KOPT-K1 (cell line): ENCODE measurements around the gene LAMA2.

ENCODE experiments used
- H3K27ac ChIP-seq: fragments of 200-600 bp; sonication (generic); 2 replicates; pipeline ENCODE4 v1.5.1; 2016; ENCODE audit warnings: antibody characterized with exemption, mild to moderate bottlenecking, low read depth, low read length; ENCODE audit not compliant: poor library complexity, severe bottlenecking
- H3K36me3 ChIP-seq: fragments of 200-600 bp; sonication (generic); 2 replicates; pipeline ENCODE4 v1.5.1; 2017; ENCODE audit warnings: antibody characterized with exemption, mild to moderate bottlenecking, low read length, moderate library complexity; ENCODE audit not compliant: insufficient read depth
- H3K9me3 ChIP-seq: fragments of 200-600 bp; sonication (generic); 2 replicates; pipeline ENCODE4 v1.5.1; 2017; ENCODE audit warnings: antibody characterized with exemption, low read length, mild to moderate bottlenecking; ENCODE audit not compliant: insufficient read depth, poor library complexity, severe bottlenecking

The LAMA2 gene

GRCh38 chr6:129177801-129178200, 294.9 kb downstream of the LAMA2 start:
- H3K9me3 ChIP-seq = no peaks in the 10 kb centered on the region
- H3K36me3 ChIP-seq = no peaks in the 10 kb centered on the region
- no peak overlapping the region for H3K27ac ChIP-seq

DNA sequence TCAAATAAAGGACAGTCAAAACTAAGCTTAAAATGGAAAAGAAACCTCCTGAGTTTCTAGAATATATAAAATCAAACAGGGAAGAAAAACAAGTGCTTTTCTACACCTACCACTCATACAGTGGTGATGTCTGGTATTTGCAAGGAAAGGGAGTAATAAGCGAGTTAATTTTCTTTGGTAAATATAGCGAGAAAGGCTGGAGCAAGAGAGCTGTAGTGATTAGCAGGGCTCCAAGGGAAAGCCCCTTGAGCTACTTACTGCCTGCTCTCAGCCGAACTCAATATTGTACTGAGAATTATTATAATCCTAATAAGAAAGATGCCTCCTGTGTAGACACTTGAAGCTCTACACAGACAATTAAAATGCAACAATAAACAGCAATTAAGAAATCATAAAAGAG, 296.3 kb downstream of the LAMA2 start:
- Histone ChIP-seq H3K36me3 (no peaks in the 10 kb centered on the region), H3K27ac (no peak overlapping the region), H3K9me3 (no peaks in the 10 kb centered on the region)

GRCh38 chr6:129181001-129181400, 298.1 kb downstream of the LAMA2 start:
- H3K36me3 ChIP-seq = no peaks in the 10 kb centered on the region
- H3K27ac ChIP-seq = no peak overlapping the region
- no peaks in the 10 kb centered on the region for H3K9me3 ChIP-seq

DNA sequence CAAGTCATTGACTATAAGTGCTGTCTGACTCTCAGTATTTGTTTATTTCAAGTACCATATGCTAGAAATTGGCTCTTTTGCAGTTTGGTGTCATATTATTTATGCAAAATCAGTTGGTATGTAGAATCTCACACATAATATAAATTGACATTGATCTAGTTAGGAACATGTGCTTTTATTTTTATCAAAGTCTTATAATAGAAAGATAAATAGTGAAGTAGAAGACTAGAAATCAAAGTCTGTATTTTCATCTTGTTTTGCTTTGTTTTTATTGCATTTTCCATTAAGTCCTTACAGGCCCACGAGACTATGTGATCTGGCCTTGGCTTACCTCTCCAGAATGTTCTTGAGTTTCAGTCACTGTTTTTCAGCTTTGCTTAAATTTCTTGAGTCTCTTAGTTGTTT, 300.3 kb downstream of the LAMA2 start:
- Histone ChIP-seq H3K9me3 (no peaks in the 10 kb centered on the region), H3K36me3 (no peaks in the 10 kb centered on the region), H3K27ac (no peak overlapping the region)

DNA sequence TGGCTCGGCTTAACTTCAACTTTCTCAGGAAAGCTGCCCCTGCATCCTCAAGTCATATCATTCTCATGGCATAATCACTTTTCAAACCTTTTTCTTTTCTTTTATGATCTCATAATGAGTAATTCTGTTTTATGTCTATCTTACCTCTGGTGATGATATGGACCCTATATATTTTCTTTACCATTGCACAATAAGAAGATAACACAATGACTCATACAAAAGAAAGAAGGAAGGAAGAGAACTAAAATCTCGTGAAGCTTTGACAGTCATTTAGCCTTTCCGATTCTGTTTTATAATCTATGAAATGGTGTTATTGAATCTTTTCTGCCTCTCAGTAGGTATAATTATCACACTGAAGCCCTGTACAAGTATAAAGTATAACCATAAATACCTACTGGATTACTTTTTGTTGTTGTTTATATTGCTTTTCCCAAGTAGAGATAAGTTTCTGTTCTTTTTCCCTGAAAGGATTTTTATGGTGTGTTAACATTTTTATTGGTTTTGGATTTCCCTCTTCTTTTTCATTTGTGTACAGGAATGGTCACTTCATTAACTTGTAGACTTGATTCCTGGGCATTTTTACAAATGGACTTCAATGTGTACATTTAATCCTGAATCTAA, 300.9 kb downstream of the LAMA2 start:
- no peaks in the 10 kb centered on the region for H3K36me3 ChIP-seq
- no peak overlapping the region for H3K27ac ChIP-seq
- H3K9me3 ChIP-seq = no peaks in the 10 kb centered on the region

GRCh38 chr6:129184324-129184723, 301.4 kb downstream of the LAMA2 start:
- H3K9me3 ChIP-seq = no peaks in the 10 kb centered on the region
- no peak overlapping the region for H3K27ac ChIP-seq
- no peaks in the 10 kb centered on the region for H3K36me3 ChIP-seq

GRCh38 chr6:129184808-129185366, 301.9 kb downstream of the LAMA2 start:
- no peak overlapping the region for H3K27ac ChIP-seq
- no peaks in the 10 kb centered on the region for H3K9me3 ChIP-seq
- H3K36me3 ChIP-seq = no peaks in the 10 kb centered on the region

- H3K27ac ChIP-seq = no peak overlapping the region
- H3K36me3 ChIP-seq = no peaks in the 10 kb centered on the region
- H3K9me3 ChIP-seq = no peaks in the 10 kb centered on the region
Observed at GRCh38 chr6:129186988-129187387, 304.1 kb downstream of the LAMA2 start.

DNA sequence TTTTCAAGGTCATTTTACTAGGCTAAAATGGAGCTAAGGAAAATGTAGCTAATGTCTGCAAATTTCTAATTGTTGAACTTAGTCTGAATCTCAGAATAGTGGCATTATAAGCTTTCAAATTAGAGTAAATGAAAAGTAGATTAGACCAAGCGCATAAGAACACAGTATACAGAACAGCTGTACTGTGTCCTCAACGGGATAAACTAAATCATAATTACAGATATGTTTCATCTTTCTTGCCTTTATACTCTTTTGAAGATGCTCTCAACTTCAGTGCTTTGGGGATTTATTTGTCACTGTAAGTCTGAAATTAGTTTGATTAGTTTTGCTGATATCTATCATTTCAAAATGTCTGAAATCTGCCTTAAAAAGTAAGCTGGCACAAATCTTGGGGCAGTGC, 305.4 kb downstream of the LAMA2 start:
- no peaks in the 10 kb centered on the region for H3K36me3 ChIP-seq
- no peak overlapping the region for H3K27ac ChIP-seq
- H3K9me3 ChIP-seq = no peaks in the 10 kb centered on the region

- H3K36me3 ChIP-seq = no peaks in the 10 kb centered on the region
- no peak overlapping the region for H3K27ac ChIP-seq
- no peaks in the 10 kb centered on the region for H3K9me3 ChIP-seq
Observed at GRCh38 chr6:129188795-129189194, 305.9 kb downstream of the LAMA2 start.

GRCh38 chr6:129189266-129189665, 306.3 kb downstream of the LAMA2 start:
- Histone ChIP-seq H3K36me3 (no peaks in the 10 kb centered on the region), H3K9me3 (no peaks in the 10 kb centered on the region), H3K27ac (no peak overlapping the region)

DNA sequence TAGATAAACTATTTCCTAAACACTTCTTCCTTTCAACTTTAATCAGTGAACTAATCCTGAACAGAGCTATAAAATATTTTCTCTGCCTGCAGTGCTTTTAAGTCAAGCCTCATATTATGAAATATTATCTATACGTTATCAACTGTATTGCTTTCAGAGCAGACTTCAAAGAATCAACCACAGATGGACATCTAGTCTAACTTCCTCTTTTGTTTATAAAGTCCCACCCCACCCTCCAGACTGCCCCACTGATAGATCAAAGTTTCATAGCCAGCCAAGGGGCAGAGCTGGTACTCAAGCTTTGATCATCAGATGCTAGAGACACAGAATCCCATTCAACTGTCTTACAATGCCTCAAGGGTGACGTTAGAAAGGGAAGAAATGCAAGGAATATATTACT, 308.3 kb downstream of the LAMA2 start:
- Histone ChIP-seq H3K9me3 (no peaks in the 10 kb centered on the region), H3K36me3 (no peaks in the 10 kb centered on the region), H3K27ac (no peak overlapping the region)

- no peaks in the 10 kb centered on the region for H3K36me3 ChIP-seq
- H3K9me3 ChIP-seq = no peaks in the 10 kb centered on the region
- no peak overlapping the region for H3K27ac ChIP-seq
Observed at GRCh38 chr6:129192458-129192989, 309.6 kb downstream of the LAMA2 start.

DNA sequence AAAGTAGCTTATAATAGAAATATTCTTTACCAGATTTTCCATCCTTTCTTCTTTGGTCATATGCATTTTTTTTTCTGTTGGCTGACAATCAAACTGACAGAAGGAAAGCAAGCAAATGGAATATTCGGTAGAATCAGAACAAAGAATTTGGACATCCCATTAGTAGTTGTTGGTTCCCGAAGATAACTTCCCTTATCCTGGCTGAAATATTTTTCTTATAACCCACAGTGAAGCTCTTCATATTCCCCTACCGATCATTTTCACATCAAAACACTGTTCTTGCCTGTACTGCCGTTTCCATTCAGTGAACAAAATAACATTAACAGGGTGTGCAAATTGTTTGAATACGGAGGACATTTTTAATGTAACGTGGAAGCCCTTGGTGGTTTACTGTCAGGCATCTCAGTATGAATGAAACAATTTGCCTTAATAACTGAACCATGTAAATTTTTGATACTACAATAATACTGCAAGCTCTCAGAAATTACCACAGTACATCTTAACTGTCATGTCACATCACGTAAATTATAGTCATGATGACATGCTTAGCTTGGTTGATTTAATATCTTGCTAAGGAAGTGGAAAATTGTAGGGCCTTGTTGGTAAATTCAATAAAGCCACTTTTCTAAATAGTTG, 311.5 kb downstream of the LAMA2 start:
- H3K36me3 ChIP-seq = no peaks in the 10 kb centered on the region
- H3K9me3 ChIP-seq = no peaks in the 10 kb centered on the region
- no peak overlapping the region for H3K27ac ChIP-seq

- H3K27ac ChIP-seq = no peak overlapping the region
- no peaks in the 10 kb centered on the region for H3K9me3 ChIP-seq
- no peaks in the 10 kb centered on the region for H3K36me3 ChIP-seq
Observed at GRCh38 chr6:129195161-129195560, 312.2 kb downstream of the LAMA2 start.

DNA sequence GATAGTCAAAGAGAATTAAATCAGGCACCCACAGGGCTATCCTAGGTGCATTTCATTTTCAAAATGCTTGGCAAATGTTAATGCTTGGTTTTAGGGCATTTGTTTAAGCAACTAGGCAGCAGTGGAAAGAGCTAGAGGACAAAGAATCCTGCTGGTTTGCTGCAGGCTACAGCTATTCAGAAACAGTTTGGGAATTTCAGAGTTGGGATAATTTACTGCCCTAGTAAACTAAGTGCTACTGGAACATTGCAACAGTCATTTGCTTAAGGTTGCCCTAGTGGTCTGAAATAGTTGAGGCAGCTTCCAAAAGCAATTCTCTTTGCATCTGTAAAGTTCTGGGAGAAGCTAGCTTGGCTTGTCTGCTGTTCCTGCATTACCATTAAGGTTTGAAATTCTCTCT, 312.7 kb downstream of the LAMA2 start:
- Histone ChIP-seq H3K9me3 (no peaks in the 10 kb centered on the region), H3K27ac (no peak overlapping the region), H3K36me3 (no peaks in the 10 kb centered on the region)
